Activated CD4-positive, alpha-beta T cell treated with anti-CD3 and anti-CD28 coated beads, Interleukin-2, amount 10 ng/mL, durations not matched to agents 24 days and 14 days (primary cell): ENCODE results near the gene TBX3. TPM values are rescaled to one million over a fixed set of nuclear protein-coding genes. Genes with fewer than 3 reads are reported as not detected.

Experiments
- DNase-seq: peaks from one replicate; pipeline ENCODE4 v3.0.0; 2022
- H3K27ac Mint-ChIP-seq: one replicate; pipeline ENCODE4 v1.8.0; 2022; ENCODE audit warnings: mild to moderate bottlenecking, mixed read lengths
- H3K27me3 Mint-ChIP-seq: one replicate; pipeline ENCODE4 v1.8.0; 2022; ENCODE audit warnings: mixed read lengths
- H3K36me3 Mint-ChIP-seq: one replicate; pipeline ENCODE4 v1.8.0; 2022; ENCODE audit warnings: low read depth, mild to moderate bottlenecking, mixed read lengths
- H3K4me1 Mint-ChIP-seq: one replicate; pipeline ENCODE4 v1.8.0; 2021; ENCODE audit warnings: mixed read lengths
- H3K4me3 Mint-ChIP-seq: one replicate; pipeline ENCODE4 v1.8.0; 2022; ENCODE audit warnings: mild to moderate bottlenecking, moderate library complexity, mixed read lengths
- H3K9me3 Mint-ChIP-seq: one replicate; pipeline ENCODE4 v1.8.0; 2021; ENCODE audit warnings: mixed read lengths
- intact Hi-C: fragments of 100-400 bp; cut with micrococcal nuclease; formaldehyde crosslinking; loops from one replicate; pipeline ENCODE4 v1.15.1; 2023
- total RNA-seq: library from RNA; stranded (reverse); gene quantifications from 2 replicates; pipeline ENCODE4 v1.2.3, GENCODE V29; 2022

The TBX3 gene
- total RNA-seq, 1 donor from 2014 or later: not detected

- no peak overlapping the region for H3K27ac Mint-ChIP-seq
- peaks cover 90% of the 10 kb centered on the region for H3K27me3 Mint-ChIP-seq
- no peak for DNase-seq
- H3K9me3 Mint-ChIP-seq: no peaks in the 10 kb centered on the region
- H3K4me1 Mint-ChIP-seq: no peaks in the 10 kb centered on the region
- H3K4me3 Mint-ChIP-seq: no peak overlapping the region
- intact Hi-C loops: no loop called here
- peaks cover 1% of the 10 kb centered on the region for H3K36me3 Mint-ChIP-seq
Measured at GRCh38 chr12:114692186-114693058, 8.4 kb upstream of the TBX3 start.

GRCh38 chr12:114691763-114692185 lies 7.8 kb upstream of the TBX3 start:
- peaks cover 2% of the 10 kb centered on the region for H3K36me3 Mint-ChIP-seq
- no peak overlapping the region for H3K27ac Mint-ChIP-seq
- intact Hi-C loops: no loop called here
- peaks cover 1% of the 10 kb centered on the region for H3K9me3 Mint-ChIP-seq
- no peak for DNase-seq
- no peak overlapping the region for H3K4me3 Mint-ChIP-seq
- no peaks in the 10 kb centered on the region for H3K4me1 Mint-ChIP-seq
- peaks cover 89% of the 10 kb centered on the region for H3K27me3 Mint-ChIP-seq

GRCh38 chr12:114691196-114691595 lies 7.2 kb upstream of the TBX3 start:
- no peak for DNase-seq
- H3K4me3 Mint-ChIP-seq: no peak overlapping the region
- intact Hi-C loops: no loop called here
- no peak overlapping the region for H3K27ac Mint-ChIP-seq
- peaks cover 6% of the 10 kb centered on the region for H3K9me3 Mint-ChIP-seq
- H3K27me3 Mint-ChIP-seq: peaks cover 89% of the 10 kb centered on the region
- peaks cover 7% of the 10 kb centered on the region for H3K36me3 Mint-ChIP-seq
- no peaks in the 10 kb centered on the region for H3K4me1 Mint-ChIP-seq

GRCh38 chr12:114690267-114691135 lies 6.5 kb upstream of the TBX3 start:
- H3K9me3 Mint-ChIP-seq: peaks cover 6% of the 10 kb centered on the region
- peaks cover 89% of the 10 kb centered on the region for H3K27me3 Mint-ChIP-seq
- H3K36me3 Mint-ChIP-seq: peaks cover 8% of the 10 kb centered on the region
- no peak overlapping the region for H3K4me3 Mint-ChIP-seq
- no peak for DNase-seq
- intact Hi-C loops: no loop called here
- H3K27ac Mint-ChIP-seq: no peak overlapping the region
- no peaks in the 10 kb centered on the region for H3K4me1 Mint-ChIP-seq

GRCh38 chr12:114689075-114689994 lies 5.4 kb upstream of the TBX3 start:
- no peak for DNase-seq
- no peak overlapping the region for H3K27ac Mint-ChIP-seq
- H3K4me3 Mint-ChIP-seq: no peak overlapping the region
- peaks cover 6% of the 10 kb centered on the region for H3K9me3 Mint-ChIP-seq
- peaks cover 86% of the 10 kb centered on the region for H3K27me3 Mint-ChIP-seq
- H3K36me3 Mint-ChIP-seq: peaks cover 8% of the 10 kb centered on the region
- H3K4me1 Mint-ChIP-seq: peaks cover under 1% of the 10 kb centered on the region
- intact Hi-C loops: no loop called here

- H3K36me3 Mint-ChIP-seq: peaks cover 8% of the 10 kb centered on the region
- H3K4me3 Mint-ChIP-seq: no peak overlapping the region
- H3K27ac Mint-ChIP-seq: no peak overlapping the region
- peaks cover 87% of the 10 kb centered on the region for H3K27me3 Mint-ChIP-seq
- intact Hi-C loops: no loop called here
- peaks cover 10% of the 10 kb centered on the region for H3K9me3 Mint-ChIP-seq
- no peak for DNase-seq
- H3K4me1 Mint-ChIP-seq: peaks cover 7% of the 10 kb centered on the region
Measured at GRCh38 chr12:114688256-114688845, 4.4 kb upstream of the TBX3 start.

- no peak overlapping the region for H3K27ac Mint-ChIP-seq
- H3K27me3 Mint-ChIP-seq: peaks cover 89% of the 10 kb centered on the region
- no peak for DNase-seq
- intact Hi-C loops: no loop called here
- peaks cover 10% of the 10 kb centered on the region for H3K4me1 Mint-ChIP-seq
- peaks cover 10% of the 10 kb centered on the region for H3K9me3 Mint-ChIP-seq
- H3K4me3 Mint-ChIP-seq: no peak overlapping the region
- H3K36me3 Mint-ChIP-seq: peaks cover 8% of the 10 kb centered on the region
Measured at GRCh38 chr12:114687802-114688201, 3.8 kb upstream of the TBX3 start.

GRCh38 chr12:114686773-114687500 lies 3.0 kb upstream of the TBX3 start:
- intact Hi-C loops: no loop called here
- no peak overlapping the region for H3K27ac Mint-ChIP-seq
- no peak for DNase-seq
- peaks cover 10% of the 10 kb centered on the region for H3K9me3 Mint-ChIP-seq
- H3K4me3 Mint-ChIP-seq: no peak overlapping the region
- peaks cover 92% of the 10 kb centered on the region for H3K27me3 Mint-ChIP-seq
- peaks cover 10% of the 10 kb centered on the region for H3K4me1 Mint-ChIP-seq
- H3K36me3 Mint-ChIP-seq: peaks cover 8% of the 10 kb centered on the region

GRCh38 chr12:114686426-114686772 lies 2.4 kb upstream of the TBX3 start:
- no peak for DNase-seq
- peaks cover 92% of the 10 kb centered on the region for H3K27me3 Mint-ChIP-seq
- peaks cover 8% of the 10 kb centered on the region for H3K36me3 Mint-ChIP-seq
- peaks cover 10% of the 10 kb centered on the region for H3K4me1 Mint-ChIP-seq
- H3K27ac Mint-ChIP-seq: no peak overlapping the region
- intact Hi-C loops: no loop called here
- no peak overlapping the region for H3K4me3 Mint-ChIP-seq
- peaks cover 10% of the 10 kb centered on the region for H3K9me3 Mint-ChIP-seq

- intact Hi-C loops: loop anchor here (2.0 kb wide), 1 partner anchor 19 kb away; no protein-coding TSS in a partner anchor
- DNase-seq: no peak
- Mint-ChIP-seq H3K27ac (no peak overlapping the region), H3K4me1 (peaks cover 10% of the 10 kb centered on the region), H3K4me3 (no peak overlapping the region), H3K27me3 (peaks cover 91% of the 10 kb centered on the region), H3K9me3 (peaks cover 10% of the 10 kb centered on the region), H3K36me3 (peaks cover 8% of the 10 kb centered on the region)
Measured at GRCh38 chr12:114685869-114686268, 1.9 kb upstream of the TBX3 start.

GRCh38 chr12:114685320-114685781 lies 1.4 kb upstream of the TBX3 start:
- DNase-seq: no peak
- H3K4me3 Mint-ChIP-seq: no peak overlapping the region
- peak overlapping the region; percentile 15 for H3K27ac Mint-ChIP-seq
- H3K27me3 Mint-ChIP-seq: peaks cover 92% of the 10 kb centered on the region
- peaks cover 10% of the 10 kb centered on the region for H3K4me1 Mint-ChIP-seq
- H3K36me3 Mint-ChIP-seq: peaks cover 8% of the 10 kb centered on the region
- intact Hi-C loops: loop anchor here (2.0 kb wide), 1 partner anchor 19 kb away; no protein-coding TSS in a partner anchor
- H3K9me3 Mint-ChIP-seq: peaks cover 10% of the 10 kb centered on the region

- H3K4me3 Mint-ChIP-seq: no peak overlapping the region
- H3K27ac Mint-ChIP-seq: peak overlapping the region; percentile 15
Measured at GRCh38 chr12:114684870-114685273, 897 bp upstream of the TBX3 start.

More at GRCh38 chr12:114684870-114685273, 897 bp upstream of the TBX3 start:
- H3K4me1 Mint-ChIP-seq: peaks cover 10% of the 10 kb centered on the region
- peaks cover 13% of the 10 kb centered on the region for H3K9me3 Mint-ChIP-seq
- intact Hi-C loops: loop anchor here (2.0 to 5.0 kb wide), 4 partner anchors 18 to 1213 kb away; partner anchors contain the start of gene LHX5
- no peak for DNase-seq
- H3K27me3 Mint-ChIP-seq: peaks cover 92% of the 10 kb centered on the region
- H3K36me3 Mint-ChIP-seq: peaks cover 8% of the 10 kb centered on the region
